HPDE6-E6E7 (cell line): Measurements from ENCODE around the gene SETD3.

ENCODE experiments used
- DNase-seq: peaks from one replicate; pipeline ENCODE4 v3.0.0; 2011; ENCODE audit warnings: missing footprints; ENCODE audit errors: extremely low spot score

SETD3 gene

GRCh38 chr14:99460793-99461192 lies 19.9 kb downstream of the SETD3 start:
- no peak for DNase-seq

- no peak for DNase-seq
These were observed 21.1 kb downstream of the SETD3 start for GRCh38 chr14:99459481-99460100.

GRCh38 chr14:99454246-99454645 lies 26.4 kb downstream of the SETD3 start:
- DNase-seq, result no peak

- DNase-seq, result no peak
These were observed 27.7 kb downstream of the SETD3 start for GRCh38 chr14:99452968-99453367.

GRCh38 chr14:99451234-99451633 lies 29.4 kb downstream of the SETD3 start:
- DNase-seq, result no peak

GRCh38 chr14:99450266-99450665 lies 30.4 kb downstream of the SETD3 start:
- DNase-seq, result no peak

GRCh38 chr14:99447739-99448138 lies 32.9 kb downstream of the SETD3 start:
- no peak for DNase-seq

- DNase-seq, result no peak
These were observed 34.7 kb downstream of the SETD3 start for GRCh38 chr14:99445931-99446330.

- DNase-seq, result no peak
These were observed 38.7 kb downstream of the SETD3 start for GRCh38 chr14:99441918-99442317.

GRCh38 chr14:99441157-99441870 lies 39.3 kb downstream of the SETD3 start:
- no peak for DNase-seq

GRCh38 chr14:99440278-99440677 lies 40.4 kb downstream of the SETD3 start:
- no peak for DNase-seq

- DNase-seq, result no peak
These were observed 43.0 kb downstream of the SETD3 start for GRCh38 chr14:99437706-99438105.

GRCh38 chr14:99436247-99437180 lies 44.1 kb downstream of the SETD3 start:
- no peak for DNase-seq

- no peak for DNase-seq
These were observed 45.3 kb downstream of the SETD3 start for GRCh38 chr14:99435327-99435726.

GRCh38 chr14:99432485-99432884 lies 48.2 kb downstream of the SETD3 start:
- no peak for DNase-seq

GRCh38 chr14:99431986-99432385 lies 48.7 kb downstream of the SETD3 start:
- no peak for DNase-seq

GRCh38 chr14:99430491-99430890 lies 50.2 kb downstream of the SETD3 start:
- no peak for DNase-seq

- DNase-seq, result no peak
These were observed 52.9 kb downstream of the SETD3 start for GRCh38 chr14:99427632-99428300.

GRCh38 chr14:99426813-99427346 lies 53.8 kb downstream of the SETD3 start:
- DNase-seq, result no peak

GRCh38 chr14:99426265-99426664 lies 54.4 kb downstream of the SETD3 start:
- DNase-seq, result no peak

- DNase-seq, result no peak
These were observed 55.4 kb downstream of the SETD3 start for GRCh38 chr14:99425272-99425681.
